GM12864 (cell line): ENCODE results near the gene SIM1.

Experiments
- DNase-seq: peaks from one replicate; pipeline ENCODE4 v3.0.0-alpha.2; 2011; ENCODE audit warnings: low read depth
- H3K4me3 ChIP-seq: 2 replicates; pipeline ENCODE4 v1.5.1; 2011; ENCODE audit warnings: mild to moderate bottlenecking, low read depth, low read length, control low read depth
- CTCF ChIP-seq: IDR thresholded peaks from 2 replicates; pipeline ENCODE4 v1.5.1; 2011; ENCODE audit warnings: low read depth, mild to moderate bottlenecking, moderate library complexity, low read length, control low read depth, inconsistent platforms; ENCODE audit errors: missing control alignments

Gene SIM1

DNA sequence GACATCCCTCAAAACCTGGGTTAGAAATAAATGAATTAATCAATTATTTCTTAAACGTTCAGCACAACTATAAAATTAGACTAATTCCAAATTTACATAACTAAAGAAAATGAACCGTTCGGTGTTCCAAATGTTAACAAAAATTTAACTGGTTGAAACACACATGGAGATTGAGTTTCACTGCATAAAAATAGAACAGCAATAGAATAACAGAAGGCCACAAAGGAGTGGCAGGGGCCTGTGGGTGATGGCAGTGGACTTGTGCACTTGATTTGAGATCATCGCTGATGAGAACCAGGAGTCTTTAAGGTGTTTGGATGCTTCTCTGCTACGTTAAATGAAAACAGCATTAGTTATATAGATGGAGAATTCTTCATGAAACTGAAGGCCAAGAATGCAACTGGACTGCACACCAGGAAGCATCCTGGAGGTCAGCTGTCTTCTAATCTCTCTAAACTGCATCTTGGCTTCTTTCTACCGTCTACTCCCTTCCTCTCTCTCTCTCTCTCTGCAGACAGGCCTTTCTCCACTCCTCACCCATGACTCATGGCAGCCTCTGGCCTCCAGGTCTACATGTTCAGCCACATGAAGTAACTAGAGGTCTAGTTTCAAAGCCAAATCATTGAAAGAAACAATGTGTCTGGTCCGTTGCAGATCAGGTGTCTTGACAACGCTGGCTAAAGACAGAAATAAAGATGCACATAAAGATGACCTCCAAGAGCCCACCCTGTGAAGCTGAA lies 111.3 kb downstream of the SIM1 start:
- H3K4me3 ChIP-seq, result no peak overlapping the region
- TF ChIP-seq CTCF, result no peak
- no peak for DNase-seq

- H3K4me3 ChIP-seq, result no peak overlapping the region
- no peak for DNase-seq
- TF ChIP-seq CTCF, result no peak
Measured at GRCh38 chr6:100350139-100350538, 114.6 kb downstream of the SIM1 start.

DNA sequence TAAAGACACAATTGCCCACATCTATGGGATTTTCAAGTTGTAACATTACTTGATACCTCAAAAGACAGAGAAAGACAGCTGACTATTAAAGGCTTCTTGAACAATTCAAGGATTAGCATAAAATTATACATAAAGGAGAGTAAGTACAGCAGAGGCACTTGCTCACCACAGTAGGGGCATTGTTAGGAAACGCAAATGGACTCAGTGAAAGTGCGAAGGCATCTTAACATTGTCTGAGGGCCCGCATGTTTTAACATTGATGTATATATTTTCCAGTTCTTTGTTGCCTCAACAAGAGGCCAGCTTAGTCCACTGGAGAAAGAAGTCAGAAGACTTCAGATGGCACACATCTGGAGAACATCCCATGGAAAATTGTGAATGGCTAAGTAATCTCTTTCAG lies 115.4 kb downstream of the SIM1 start:
- no peak for DNase-seq
- no peak for TF ChIP-seq CTCF
- no peak overlapping the region for H3K4me3 ChIP-seq

DNA sequence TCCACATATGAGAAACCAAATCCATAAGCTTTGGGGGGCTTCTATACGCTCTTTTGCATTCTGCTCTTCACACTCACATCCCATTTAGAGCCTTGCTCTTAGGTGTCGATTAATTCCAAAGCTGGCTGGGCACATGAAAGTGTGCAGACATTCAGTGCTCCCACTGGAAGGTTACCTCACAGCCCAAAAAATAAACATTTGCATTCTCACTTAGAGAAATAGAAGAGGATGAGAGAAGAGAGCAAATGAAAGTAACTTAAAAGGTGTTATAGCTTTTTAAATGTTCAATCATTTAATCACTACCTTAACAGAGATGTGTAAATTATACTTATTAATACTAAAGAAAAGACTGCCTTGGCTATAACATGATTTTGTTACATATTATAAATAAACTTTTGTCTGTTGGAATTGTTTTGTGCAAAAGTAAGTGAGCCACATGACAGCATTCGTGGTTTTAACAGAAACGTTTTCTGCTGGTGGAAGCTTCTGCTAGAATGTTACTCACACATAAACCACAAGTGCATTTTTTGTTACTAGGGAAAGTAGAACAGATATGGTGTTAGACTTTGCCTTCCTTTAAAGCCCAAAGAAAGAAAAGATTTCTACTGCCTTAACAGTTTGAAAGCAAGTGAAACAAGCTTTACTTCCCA lies 116.7 kb downstream of the SIM1 start:
- no peak for TF ChIP-seq CTCF
- DNase-seq, result no peak
- H3K4me3 ChIP-seq, result no peak overlapping the region

GRCh38 chr6:100346828-100347227 lies 117.9 kb downstream of the SIM1 start:
- DNase-seq, result no peak
- no peak for TF ChIP-seq CTCF
- H3K4me3 ChIP-seq, result no peak overlapping the region

DNA sequence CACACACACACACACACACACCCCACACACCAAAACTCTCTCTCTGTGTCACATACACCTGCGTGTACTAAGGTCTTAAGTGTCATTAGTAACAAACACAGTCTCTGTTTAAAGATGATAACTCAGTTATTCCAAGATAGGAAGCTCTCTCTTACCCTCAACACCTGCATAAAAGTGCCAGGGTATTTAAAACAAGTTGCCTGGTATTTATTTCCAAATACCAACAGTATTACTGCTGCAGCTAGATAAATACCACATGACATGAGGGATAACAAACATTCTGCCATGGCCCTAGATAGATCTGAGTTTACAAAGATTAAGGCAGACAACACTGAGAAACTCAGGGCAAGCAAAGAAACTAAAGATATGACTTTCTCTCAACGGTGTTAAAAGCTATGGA lies 118.5 kb downstream of the SIM1 start:
- no peak overlapping the region for H3K4me3 ChIP-seq
- TF ChIP-seq CTCF, result no peak

GRCh38 chr6:100344761-100345160 lies 120.0 kb downstream of the SIM1 start:
- H3K4me3 ChIP-seq, result no peak overlapping the region
- DNase-seq, result no peak
- TF ChIP-seq CTCF, result no peak

More for the DNA sequence above, 118.5 kb downstream of the SIM1 start:
- DNase-seq, result no peak
